Kidney glomerular epithelial cell (primary cell): ENCODE data around the gene PGLYRP4.

Experiments used
- DNase-seq: peaks from one replicate; lab custom pipeline; 2025; lab: John Stamatoyannopoulos, UW

PGLYRP4 gene

GRCh38 chr1:153375511-153375910 is 26.9 kb upstream of the PGLYRP4 start, which contains the start of gene S100A12:
Gene S100A12, minus strand, starts transcription at chr1:153375621. Its CDS starts 1,029 bp downstream, at chr1:153374592.
- DNase-seq = peak; percentile 92

- DNase-seq = no peak
Measured at GRCh38 chr1:153374071-153374470, 25.4 kb upstream of the PGLYRP4 start.

GRCh38 chr1:153372571-153372970 is 23.9 kb upstream of the PGLYRP4 start:
- no peak for DNase-seq

DNA sequence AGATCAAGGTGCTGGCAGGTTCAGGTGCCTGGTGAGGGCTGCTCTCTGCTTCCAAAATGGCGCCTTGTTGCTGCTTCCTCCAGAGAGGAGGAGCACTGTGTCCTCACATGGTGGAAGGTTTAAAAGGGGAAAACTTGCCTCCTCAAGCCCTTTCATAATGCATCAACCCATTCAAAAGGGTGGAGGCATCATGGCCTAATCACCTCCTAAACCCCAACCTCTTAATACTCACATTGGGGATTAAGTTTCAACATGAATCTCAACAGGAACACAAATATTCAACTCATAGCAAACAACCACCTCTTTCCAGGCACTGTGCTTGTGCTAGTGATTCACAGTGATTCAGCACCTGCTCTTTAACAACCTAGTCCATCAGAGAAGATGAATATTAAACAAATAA is 22.6 kb upstream of the PGLYRP4 start:
- DNase-seq = no peak

- no peak for DNase-seq
Measured at GRCh38 chr1:153370146-153370545, 21.5 kb upstream of the PGLYRP4 start.

- DNase-seq = no peak
Measured at GRCh38 chr1:153368495-153368894, 19.9 kb upstream of the PGLYRP4 start.

DNA sequence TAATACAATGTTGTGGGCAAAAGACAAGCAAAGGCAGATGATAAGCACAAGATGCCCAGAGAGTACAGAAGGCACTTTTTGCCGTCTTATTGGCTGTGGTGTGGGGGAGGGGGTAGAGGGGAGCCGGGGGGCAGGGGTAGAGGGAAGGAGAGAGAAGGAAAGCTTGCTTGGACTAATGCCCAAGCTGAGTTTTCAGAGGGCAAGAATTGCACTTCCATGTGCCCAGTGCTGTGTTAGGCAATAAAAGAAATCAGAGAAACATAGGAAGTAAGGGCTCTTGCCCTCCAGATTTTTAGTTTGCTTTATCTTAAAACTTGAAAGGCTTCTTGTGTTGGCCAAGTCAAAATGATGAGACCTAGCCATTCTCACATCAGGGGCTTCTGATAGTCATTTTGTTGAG is 18.4 kb upstream of the PGLYRP4 start:
- DNase-seq = no peak

- no peak for DNase-seq
Measured at GRCh38 chr1:153366261-153366660, 17.6 kb upstream of the PGLYRP4 start.

DNA sequence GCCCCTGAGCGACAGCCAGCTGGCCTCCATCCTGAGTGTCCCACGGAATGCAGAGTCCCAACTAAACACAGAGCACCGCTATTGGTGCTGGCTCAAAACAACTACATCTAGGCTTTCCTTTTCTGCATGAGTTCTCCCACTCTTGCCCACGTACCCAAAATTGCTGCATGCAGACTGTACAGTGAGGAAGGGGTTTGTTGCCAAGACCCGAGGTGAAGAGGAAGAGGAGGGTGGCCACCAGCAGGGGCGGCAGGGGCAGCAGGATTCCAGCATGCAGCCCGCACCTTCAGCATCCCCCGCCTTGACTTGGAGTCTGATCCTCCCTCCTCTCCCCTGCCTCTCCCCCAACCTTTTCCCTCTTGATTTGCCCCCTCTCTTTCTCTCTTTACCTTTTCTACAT is 17.1 kb upstream of the PGLYRP4 start:
- no peak for DNase-seq

- no peak for DNase-seq
Measured at GRCh38 chr1:153364766-153365666, 16.4 kb upstream of the PGLYRP4 start.

DNA sequence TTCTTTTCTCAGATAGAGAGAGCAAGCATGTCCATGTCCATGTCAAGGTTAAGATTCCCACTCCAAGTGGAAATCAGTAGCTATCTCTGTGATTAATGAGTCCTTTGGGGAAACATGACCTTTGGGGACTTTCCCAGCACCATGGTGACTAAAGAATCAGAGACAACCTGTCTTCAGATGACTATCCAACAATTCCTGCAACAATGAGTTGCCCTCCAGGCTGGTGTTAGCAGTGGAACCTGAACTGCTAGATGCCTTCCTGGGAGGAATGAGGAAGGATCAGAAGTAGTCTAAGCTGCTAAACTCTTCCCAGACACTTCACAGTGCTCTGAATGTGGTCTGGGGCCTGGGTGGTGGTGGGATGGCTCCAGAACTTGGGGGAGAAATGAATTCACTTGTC is 15.5 kb upstream of the PGLYRP4 start:
- no peak for DNase-seq

GRCh38 chr1:153363641-153364040 is 15.0 kb upstream of the PGLYRP4 start:
- DNase-seq = no peak

DNA sequence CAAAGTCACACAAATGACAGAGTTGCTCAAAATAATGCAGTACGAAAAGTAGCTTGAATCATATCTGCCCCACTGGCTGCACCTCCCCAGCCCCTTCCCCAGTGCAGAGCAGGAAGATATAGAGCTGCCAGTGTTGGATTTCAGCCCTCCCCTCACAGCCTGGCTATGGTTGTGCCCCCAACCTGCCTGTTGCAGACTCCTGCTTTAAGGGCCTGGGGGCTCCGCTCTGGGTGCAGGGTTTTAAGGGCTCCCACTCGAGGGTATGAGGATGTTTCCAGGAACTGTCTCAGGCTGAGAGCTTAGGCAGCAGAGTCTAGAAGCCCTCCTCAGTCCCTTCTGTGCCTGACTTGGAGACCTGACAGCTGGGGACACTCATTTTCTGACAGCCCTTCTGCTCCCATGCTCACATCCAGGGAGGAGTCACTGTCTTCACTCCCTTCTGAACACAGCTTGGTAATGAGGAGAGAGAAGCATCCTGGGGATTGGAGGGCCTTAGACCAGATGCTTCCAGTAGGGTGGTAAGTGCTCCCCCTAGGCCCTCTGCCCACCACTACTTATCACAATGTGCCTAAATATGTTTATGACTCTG is 13.6 kb upstream of the PGLYRP4 start:
- no peak for DNase-seq

DNA sequence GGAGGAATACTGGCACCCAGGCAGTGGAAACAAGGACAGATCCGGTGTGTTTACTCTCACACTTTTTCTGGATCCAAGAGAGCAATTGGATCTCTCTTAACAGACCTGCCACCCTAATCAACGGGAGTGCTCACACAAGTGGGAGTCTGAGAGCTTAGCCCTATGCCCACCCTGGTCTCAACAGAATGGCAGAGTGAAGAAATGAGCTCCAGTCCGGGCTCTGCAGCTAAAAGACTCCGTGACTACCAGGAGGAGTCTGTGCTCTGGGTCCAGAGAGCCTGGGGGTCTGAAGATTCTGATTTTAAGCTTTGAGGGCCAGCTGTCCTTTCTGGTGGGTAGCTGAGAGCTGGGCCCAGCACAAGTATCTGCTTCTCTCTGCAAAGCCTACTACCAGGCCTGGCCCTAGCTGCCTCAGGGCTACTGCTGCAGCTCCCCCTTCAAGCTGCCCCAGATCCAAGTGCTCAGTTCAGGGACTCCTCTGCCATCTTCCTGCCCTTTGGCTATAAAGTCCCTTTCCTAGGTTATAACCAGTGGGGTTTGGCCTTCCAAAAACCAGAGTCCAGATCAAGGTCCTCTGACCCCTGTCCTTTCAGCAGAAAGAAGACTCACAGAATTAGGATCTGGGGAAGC is 13.0 kb upstream of the PGLYRP4 start:
- no peak for DNase-seq

DNA sequence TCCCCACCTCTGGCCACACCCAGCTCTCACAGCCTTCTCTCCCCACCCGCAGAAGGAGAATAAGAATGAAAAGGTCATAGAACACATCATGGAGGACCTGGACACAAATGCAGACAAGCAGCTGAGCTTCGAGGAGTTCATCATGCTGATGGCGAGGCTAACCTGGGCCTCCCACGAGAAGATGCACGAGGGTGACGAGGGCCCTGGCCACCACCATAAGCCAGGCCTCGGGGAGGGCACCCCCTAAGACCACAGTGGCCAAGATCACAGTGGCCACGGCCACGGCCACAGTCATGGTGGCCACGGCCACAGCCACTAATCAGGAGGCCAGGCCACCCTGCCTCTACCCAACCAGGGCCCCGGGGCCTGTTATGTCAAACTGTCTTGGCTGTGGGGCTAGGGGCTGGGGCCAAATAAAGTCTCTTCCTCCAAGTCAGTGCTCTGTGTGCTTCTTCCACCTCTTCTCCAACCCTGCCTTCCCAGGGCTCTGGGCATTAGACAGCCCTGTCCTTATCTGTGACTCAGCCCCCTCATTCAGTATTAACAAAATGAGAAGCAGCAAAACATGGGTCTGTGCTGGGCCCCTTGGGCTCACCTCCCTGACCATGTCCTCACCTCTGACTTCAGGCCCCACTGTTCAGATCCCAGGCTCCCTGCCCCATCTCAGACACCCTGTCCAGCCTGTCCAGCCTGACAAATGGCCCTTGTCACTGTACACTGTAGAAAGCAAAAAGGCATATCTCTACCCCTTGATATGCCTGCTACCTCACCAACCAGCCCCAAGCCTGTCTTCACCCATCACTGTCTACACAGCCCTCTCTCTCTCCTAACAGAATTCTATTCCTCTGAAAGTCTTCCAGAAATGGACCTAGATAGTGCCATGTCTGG is 12.2 kb upstream of the PGLYRP4 start:
- no peak for DNase-seq

- no peak for DNase-seq
Measured at GRCh38 chr1:153360190-153360589, 11.5 kb upstream of the PGLYRP4 start.

- DNase-seq = no peak
Measured at GRCh38 chr1:153359241-153359640, 10.6 kb upstream of the PGLYRP4 start.

- DNase-seq = no peak
Measured at GRCh38 chr1:153358691-153358975, 10.0 kb upstream of the PGLYRP4 start.

- DNase-seq = no peak
Measured at GRCh38 chr1:153357853-153358690, 9.4 kb upstream of the PGLYRP4 start, which contains the start of gene S100A9. Gene S100A9, plus strand, starts transcription at chr1:153357854. Its CDS starts 430 bp downstream, at chr1:153358284.

DNA sequence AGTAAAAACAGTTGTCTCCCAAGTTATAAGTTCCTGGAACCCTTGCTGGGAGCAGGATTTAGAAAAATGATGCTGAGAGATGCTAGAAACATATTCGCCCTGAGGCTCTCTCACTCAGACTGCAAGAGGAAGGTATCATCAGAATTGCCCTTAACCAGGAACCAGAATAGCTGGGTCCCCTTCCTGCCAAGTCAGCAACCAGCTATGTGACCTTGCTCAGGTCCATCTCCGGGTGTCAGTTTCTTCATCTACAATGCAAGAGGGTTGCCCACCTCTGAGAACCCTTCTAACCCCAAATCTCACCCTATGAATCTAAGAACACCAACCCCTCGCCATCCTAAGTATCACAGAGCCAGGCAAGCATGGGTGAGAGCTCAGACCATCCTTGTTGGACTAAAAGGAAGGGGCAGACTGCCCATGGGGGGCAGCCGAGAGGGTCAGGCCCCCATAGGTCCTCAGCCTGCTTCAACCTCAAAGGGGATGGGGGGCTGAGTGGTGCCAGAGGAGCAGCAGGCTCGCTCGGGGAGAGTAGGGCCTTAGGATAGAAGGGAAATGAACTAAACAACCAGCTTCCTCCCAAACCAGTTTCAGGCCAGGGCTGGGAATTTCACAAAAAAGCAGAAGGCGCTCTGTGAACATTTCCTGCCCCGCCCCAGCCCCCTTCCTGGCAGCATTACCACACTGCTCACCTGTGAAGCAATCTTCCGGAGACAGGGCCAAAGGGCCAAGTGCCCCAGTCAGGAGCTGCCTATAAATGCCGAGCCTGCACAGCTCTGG is 8.6 kb upstream of the PGLYRP4 start:
- DNase-seq = no peak
